WTC11 (cell line): ENCODE data around the gene CNMD. TPM values are rescaled to one million over a fixed set of nuclear protein-coding genes. Genes with fewer than 3 reads are reported as not detected.

Source experiments
- ATAC-seq: fragments of 200-7000 bp; cut with Tn5 transposase; 2 replicates; pipeline ENCODE4 v1.10.0; 2021; ENCODE audit warnings: mild to moderate bottlenecking, moderate library complexity
- CTCF ChIA-PET: fragments of 300-600 bp; sonication (Branson Sonifier 250); formaldehyde crosslinking; loops from one replicate; lab custom pipeline; 2021; ENCODE audit warnings: antibody characterized with exemption; lab: Charles Lee
- POLR2A ChIA-PET: fragments of 350-600 bp; sonication (Branson Sonifier 250); formaldehyde crosslinking; loops from one replicate; lab custom pipeline; 2021; ENCODE audit warnings: antibody characterized with exemption; lab: Charles Lee
- DNase-seq: peaks from one replicate; pipeline ENCODE4 v3.0.0; 2021; ENCODE audit warnings: low spot score
- H3K27ac Mint-ChIP-seq: 2 replicates; pipeline ENCODE4 v1.8.0; 2021; ENCODE audit warnings: mixed read lengths
- H3K27me3 Mint-ChIP-seq: 2 replicates; pipeline ENCODE4 v1.8.0; 2021; ENCODE audit warnings: low read depth, mild to moderate bottlenecking, moderate library complexity, mixed read lengths
- H3K36me3 Mint-ChIP-seq: 2 replicates; pipeline ENCODE4 v1.8.0; 2021; ENCODE audit warnings: mixed read lengths
- H3K4me1 Mint-ChIP-seq: 2 replicates; pipeline ENCODE4 v1.8.0; 2022; ENCODE audit warnings: mixed read lengths
- H3K4me3 Mint-ChIP-seq: 2 replicates; pipeline ENCODE4 v1.8.0; 2021; ENCODE audit warnings: mild to moderate bottlenecking, moderate library complexity, mixed read lengths
- H3K9me3 Mint-ChIP-seq: 2 replicates; pipeline ENCODE4 v1.8.0; 2021; ENCODE audit warnings: mixed read lengths
- ELF4 ChIP-seq: sonication (generic); formaldehyde crosslinking; IDR thresholded peaks from 2 replicates; pipeline ENCODE4 v1.8.1; 2022; ENCODE audit warnings: low read depth, mild to moderate bottlenecking, moderate library complexity, missing genetic modification reagents
- ESRRA ChIP-seq: sonication (generic); formaldehyde crosslinking; IDR thresholded peaks from 2 replicates; pipeline ENCODE4 v1.8.1; 2022; ENCODE audit warnings: mild to moderate bottlenecking, missing genetic modification reagents, borderline replicate concordance
- ETV6 ChIP-seq: sonication (generic); formaldehyde crosslinking; IDR thresholded peaks from 2 replicates; pipeline ENCODE4 v1.8.1; 2022; ENCODE audit warnings: mild to moderate bottlenecking, missing genetic modification reagents
- FOXP1 ChIP-seq: sonication (generic); formaldehyde crosslinking; IDR thresholded peaks from 2 replicates; pipeline ENCODE4 v1.8.0; 2022; ENCODE audit warnings: missing genetic modification reagents, mild to moderate bottlenecking, moderate library complexity, borderline replicate concordance
- HMGA2 ChIP-seq: fragments of 250-450 bp; sonication (Bioruptor Pico); IDR thresholded peaks from 2 replicates; pipeline ENCODE4 v1.4.0; 2021; ENCODE audit warnings: mild to moderate bottlenecking, moderate library complexity
- ZNF416 ChIP-seq: fragments of 250-450 bp; sonication (Bioruptor Pico); IDR thresholded peaks from 2 replicates; pipeline ENCODE4 v1.9.0; 2021; ENCODE audit warnings: mild to moderate bottlenecking, inconsistent platforms
- total RNA-seq: library from RNA; stranded (reverse); gene quantifications from 3 replicates; pipeline ENCODE4 v1.2.3, GENCODE V29; 2021
- TF ChIP-seq, protein P1 (sequence below): sonication (generic); formaldehyde crosslinking; IDR thresholded peaks from 2 replicates; pipeline ENCODE4 v1.8.1; 2023; ENCODE audit warnings: mild to moderate bottlenecking, missing genetic modification reagents, moderate library complexity
- TF ChIP-seq, protein P2 (sequence below): fragments of 250-450 bp; sonication (Bioruptor Pico); conservative IDR thresholded peaks from 2 replicates; pipeline ENCODE4 v1.9.0; 2021; ENCODE audit warnings: mild to moderate bottlenecking
- TF ChIP-seq, protein P3 (sequence below): fragments of 250-450 bp; sonication (Bioruptor Pico); IDR thresholded peaks from 2 replicates; pipeline ENCODE4 v1.9.0; 2021; ENCODE audit warnings: moderate library complexity, mild to moderate bottlenecking, inconsistent platforms, borderline replicate concordance
- TF ChIP-seq, protein P4 (sequence below): sonication (generic); formaldehyde crosslinking; IDR thresholded peaks from 2 replicates; pipeline ENCODE4 v1.8.0; 2022; ENCODE audit warnings: mild to moderate bottlenecking, missing genetic modification reagents
- TF ChIP-seq, protein P5 (sequence below): fragments of 250-450 bp; sonication (Bioruptor Pico); IDR thresholded peaks from 2 replicates; pipeline ENCODE4 v1.9.0; 2021; ENCODE audit warnings: mild to moderate bottlenecking, borderline replicate concordance
- TF ChIP-seq, protein P6 (sequence below): fragments of 250-450 bp; sonication (Bioruptor Pico); IDR thresholded peaks from 2 replicates; pipeline ENCODE4 v1.8.0; 2021; ENCODE audit warnings: mild to moderate bottlenecking

CNMD gene
- total RNA-seq, 1 experiment from 2014 or later: 95.1 TPM

DNA sequence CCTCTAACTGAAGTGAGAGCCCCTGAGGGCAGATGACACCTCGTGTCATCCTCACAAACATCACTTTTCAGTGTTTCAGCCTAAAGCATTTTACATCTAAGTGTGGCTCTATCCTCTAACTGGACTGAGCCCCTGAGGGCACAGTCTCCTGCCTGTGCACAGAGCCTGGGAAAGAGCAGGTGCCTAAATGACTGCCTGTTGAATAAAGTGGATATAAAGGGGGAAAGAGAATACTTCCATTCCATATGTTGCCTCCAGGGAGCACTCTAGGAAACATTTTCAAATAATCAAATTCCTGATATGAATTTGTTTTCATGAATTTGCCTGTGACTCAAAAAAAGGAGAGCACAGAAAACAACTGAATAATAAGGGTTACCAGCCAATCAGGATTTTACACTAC lies 32.2 kb downstream of the CNMD start (continued):
- TF ChIP-seq, protein P1, sequence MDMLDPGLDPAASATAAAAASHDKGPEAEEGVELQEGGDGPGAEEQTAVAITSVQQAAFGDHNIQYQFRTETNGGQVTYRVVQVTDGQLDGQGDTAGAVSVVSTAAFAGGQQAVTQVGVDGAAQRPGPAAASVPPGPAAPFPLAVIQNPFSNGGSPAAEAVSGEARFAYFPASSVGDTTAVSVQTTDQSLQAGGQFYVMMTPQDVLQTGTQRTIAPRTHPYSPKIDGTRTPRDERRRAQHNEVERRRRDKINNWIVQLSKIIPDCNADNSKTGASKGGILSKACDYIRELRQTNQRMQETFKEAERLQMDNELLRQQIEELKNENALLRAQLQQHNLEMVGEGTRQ (CRISPR knock-in tag): no peak
- TF ChIP-seq ESRRA (CRISPR knock-in tag) (no peak), ETV6 (no peak), ELF4 (CRISPR knock-in tag) (no peak), ZNF416 (CRISPR knock-in tag) (no peak), HMGA2 (no peak)
- TF ChIP-seq, all 79 proteins: peak for 0

DNA sequence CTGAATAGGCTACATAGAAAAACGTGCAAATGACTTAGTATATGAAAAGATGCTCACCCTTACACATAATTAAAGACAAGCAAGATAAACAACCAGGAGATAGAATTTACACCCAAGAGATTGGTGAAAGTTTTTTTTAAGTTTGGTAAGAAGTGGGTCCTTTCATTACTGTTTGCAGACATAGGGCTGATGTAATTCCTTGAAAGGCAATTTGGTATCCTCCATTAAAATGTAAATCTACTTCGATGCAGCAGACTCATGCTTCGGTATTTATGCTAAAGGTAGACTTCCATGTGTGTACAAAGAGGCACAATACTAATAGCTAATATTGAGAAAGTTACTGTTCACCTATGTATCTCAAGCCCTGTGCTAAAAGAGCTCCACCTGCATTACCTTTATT lies 33.5 kb downstream of the CNMD start:
- TF ChIP-seq, protein P2, sequence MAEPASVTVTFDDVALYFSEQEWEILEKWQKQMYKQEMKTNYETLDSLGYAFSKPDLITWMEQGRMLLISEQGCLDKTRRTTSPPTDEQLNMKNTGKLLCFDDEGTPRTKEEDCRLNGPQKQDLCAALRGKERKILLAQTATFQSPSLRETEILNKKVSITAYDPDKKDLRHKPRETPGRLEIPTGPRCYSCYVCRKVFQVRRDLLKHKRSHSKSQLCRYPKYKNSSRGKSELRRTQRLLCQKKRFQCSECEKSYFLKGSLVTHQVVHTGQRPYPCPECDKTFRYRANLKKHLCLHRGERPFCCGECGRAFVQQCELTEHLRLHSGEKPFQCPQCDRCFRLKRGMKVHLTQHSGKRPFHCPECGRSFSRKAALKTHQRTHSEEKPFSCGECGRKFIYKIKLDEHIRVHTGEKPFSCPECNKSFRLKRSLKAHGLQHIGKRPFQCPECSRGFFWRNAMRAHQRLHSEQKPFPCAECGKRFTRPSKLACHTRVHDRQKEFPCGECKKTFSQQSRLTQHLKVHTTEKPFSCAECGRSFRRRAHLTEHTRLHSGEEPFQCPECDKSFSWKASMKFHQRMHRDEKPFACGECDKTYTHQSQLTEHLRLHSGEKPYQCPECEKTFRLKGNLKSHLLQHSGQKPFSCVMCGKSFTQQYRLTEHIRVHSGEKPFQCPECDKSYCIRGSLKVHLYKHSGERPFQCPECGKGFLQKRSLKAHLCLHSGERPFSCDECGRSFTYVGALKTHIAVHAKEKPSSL: no peak
- TF ChIP-seq, protein P3, sequence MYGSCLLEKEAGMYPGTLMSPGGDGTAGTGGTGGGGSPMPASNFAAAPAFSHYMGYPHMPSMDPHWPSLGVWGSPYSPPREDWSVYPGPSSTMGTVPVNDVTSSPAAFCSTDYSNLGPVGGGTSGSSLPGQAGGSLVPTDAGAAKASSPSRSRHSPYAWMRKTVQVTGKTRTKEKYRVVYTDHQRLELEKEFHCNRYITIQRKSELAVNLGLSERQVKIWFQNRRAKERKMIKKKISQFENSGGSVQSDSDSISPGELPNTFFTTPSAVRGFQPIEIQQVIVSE (CRISPR knock-in tag): no peak
- TF ChIP-seq, protein P4, sequence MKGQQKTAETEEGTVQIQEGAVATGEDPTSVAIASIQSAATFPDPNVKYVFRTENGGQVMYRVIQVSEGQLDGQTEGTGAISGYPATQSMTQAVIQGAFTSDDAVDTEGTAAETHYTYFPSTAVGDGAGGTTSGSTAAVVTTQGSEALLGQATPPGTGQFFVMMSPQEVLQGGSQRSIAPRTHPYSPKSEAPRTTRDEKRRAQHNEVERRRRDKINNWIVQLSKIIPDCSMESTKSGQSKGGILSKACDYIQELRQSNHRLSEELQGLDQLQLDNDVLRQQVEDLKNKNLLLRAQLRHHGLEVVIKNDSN: no peak
- Mint-ChIP-seq H3K4me3 (no peak overlapping the region), H3K4me1 (peaks cover 35% of the 10 kb centered on the region), H3K36me3 (peaks cover 10% of the 10 kb centered on the region; the same call in 1 of the 2 replicates), H3K27me3 (no peaks in the 10 kb centered on the region), H3K27ac (no peak overlapping the region), H3K9me3 (no peaks in the 10 kb centered on the region)
- ChIA-PET POLR2A (no interaction called here), CTCF (interaction anchor here (1.1 kb wide), 1 partner anchor 262 kb away, joined by 4 read pairs; no protein-coding TSS in a partner anchor)
- DNase-seq: no peak
- ATAC-seq: no peak

DNA sequence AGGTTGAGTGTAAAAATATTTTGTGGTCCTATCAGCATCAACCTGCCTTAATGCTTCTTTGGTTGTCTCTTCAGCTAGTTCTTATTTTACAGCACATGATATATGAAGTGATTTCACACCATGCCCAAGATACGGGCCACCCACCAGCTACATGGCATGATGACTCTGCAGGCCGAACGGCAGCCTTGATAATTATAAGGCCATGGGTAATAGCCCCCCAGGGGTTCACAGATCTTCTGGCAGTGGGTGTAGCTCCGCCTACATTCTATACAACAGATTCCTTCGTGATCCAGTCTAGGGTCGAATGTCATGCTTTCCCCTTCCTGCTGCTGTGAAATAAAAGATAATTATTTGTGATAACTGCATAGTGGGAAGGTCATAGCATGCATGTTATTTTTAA lies 36.1 kb downstream of the CNMD start:
- Mint-ChIP-seq H3K27ac (no peak overlapping the region), H3K4me1 (peaks cover 32% of the 10 kb centered on the region), H3K27me3 (no peaks in the 10 kb centered on the region), H3K4me3 (no peak overlapping the region), H3K36me3 (peaks cover 10% of the 10 kb centered on the region; the same call in 1 of the 2 replicates), H3K9me3 (no peaks in the 10 kb centered on the region)
- CTCF ChIA-PET: interaction anchor here (0.6 to 2.4 kb wide), 5 partner anchors 22 to 265 kb away, joined by 3 to 13 read pairs (median 4); no protein-coding TSS in a partner anchor
- DNase-seq (no peak), ATAC-seq (peak; percentile 50)
- TF ChIP-seq, protein P5, sequence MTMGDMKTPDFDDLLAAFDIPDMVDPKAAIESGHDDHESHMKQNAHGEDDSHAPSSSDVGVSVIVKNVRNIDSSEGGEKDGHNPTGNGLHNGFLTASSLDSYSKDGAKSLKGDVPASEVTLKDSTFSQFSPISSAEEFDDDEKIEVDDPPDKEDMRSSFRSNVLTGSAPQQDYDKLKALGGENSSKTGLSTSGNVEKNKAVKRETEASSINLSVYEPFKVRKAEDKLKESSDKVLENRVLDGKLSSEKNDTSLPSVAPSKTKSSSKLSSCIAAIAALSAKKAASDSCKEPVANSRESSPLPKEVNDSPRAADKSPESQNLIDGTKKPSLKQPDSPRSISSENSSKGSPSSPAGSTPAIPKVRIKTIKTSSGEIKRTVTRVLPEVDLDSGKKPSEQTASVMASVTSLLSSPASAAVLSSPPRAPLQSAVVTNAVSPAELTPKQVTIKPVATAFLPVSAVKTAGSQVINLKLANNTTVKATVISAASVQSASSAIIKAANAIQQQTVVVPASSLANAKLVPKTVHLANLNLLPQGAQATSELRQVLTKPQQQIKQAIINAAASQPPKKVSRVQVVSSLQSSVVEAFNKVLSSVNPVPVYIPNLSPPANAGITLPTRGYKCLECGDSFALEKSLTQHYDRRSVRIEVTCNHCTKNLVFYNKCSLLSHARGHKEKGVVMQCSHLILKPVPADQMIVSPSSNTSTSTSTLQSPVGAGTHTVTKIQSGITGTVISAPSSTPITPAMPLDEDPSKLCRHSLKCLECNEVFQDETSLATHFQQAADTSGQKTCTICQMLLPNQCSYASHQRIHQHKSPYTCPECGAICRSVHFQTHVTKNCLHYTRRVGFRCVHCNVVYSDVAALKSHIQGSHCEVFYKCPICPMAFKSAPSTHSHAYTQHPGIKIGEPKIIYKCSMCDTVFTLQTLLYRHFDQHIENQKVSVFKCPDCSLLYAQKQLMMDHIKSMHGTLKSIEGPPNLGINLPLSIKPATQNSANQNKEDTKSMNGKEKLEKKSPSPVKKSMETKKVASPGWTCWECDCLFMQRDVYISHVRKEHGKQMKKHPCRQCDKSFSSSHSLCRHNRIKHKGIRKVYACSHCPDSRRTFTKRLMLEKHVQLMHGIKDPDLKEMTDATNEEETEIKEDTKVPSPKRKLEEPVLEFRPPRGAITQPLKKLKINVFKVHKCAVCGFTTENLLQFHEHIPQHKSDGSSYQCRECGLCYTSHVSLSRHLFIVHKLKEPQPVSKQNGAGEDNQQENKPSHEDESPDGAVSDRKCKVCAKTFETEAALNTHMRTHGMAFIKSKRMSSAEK (CRISPR knock-in tag): no peak
- TF ChIP-seq FOXP1 (CRISPR knock-in tag): no peak
- TF ChIP-seq, protein P6, sequence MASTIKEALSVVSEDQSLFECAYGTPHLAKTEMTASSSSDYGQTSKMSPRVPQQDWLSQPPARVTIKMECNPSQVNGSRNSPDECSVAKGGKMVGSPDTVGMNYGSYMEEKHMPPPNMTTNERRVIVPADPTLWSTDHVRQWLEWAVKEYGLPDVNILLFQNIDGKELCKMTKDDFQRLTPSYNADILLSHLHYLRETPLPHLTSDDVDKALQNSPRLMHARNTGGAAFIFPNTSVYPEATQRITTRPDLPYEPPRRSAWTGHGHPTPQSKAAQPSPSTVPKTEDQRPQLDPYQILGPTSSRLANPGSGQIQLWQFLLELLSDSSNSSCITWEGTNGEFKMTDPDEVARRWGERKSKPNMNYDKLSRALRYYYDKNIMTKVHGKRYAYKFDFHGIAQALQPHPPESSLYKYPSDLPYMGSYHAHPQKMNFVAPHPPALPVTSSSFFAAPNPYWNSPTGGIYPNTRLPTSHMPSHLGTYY (CRISPR knock-in tag): no peak
- POLR2A ChIA-PET: no interaction called here
